NT2/D1 (cell line): Measurements from ENCODE around the gene UBE2Z.
"Not testable (repeated sequence)": the region's sequence is repeated elsewhere in the genome, so short reads cannot be mapped to it uniquely, and the experiment has no call there.

Experiments used
- DNase-seq: peaks from one replicate; pipeline ENCODE4 v3.0.0-alpha.2; 2011; ENCODE audit warnings: low read depth, low spot score
- H3K27me3 ChIP-seq: 2 replicates; pipeline ENCODE4 v1.6.0; 2011; ENCODE audit warnings: mild to moderate bottlenecking; ENCODE audit not compliant: insufficient read length, insufficient read depth
- H3K36me3 ChIP-seq: 2 replicates; pipeline ENCODE4 v1.6.1; 2011; ENCODE audit warnings: mild to moderate bottlenecking, low read length, mixed read lengths; ENCODE audit not compliant: insufficient read depth, insufficient read length
- H3K4me1 ChIP-seq: 2 replicates; pipeline ENCODE4 v1.5.1; 2011; ENCODE audit not compliant: insufficient read depth, insufficient read length
- H3K4me3 ChIP-seq: 2 replicates; pipeline ENCODE4 v1.5.1; 2011; ENCODE audit warnings: low read depth; ENCODE audit not compliant: insufficient read length
- H3K9ac ChIP-seq: 2 replicates; pipeline ENCODE4 v1.6.0; 2011; ENCODE audit warnings: low read depth; ENCODE audit not compliant: insufficient read length
- H3K9me3 ChIP-seq: 2 replicates; pipeline ENCODE4 v1.5.1; 2011; ENCODE audit warnings: mild to moderate bottlenecking, low read length; ENCODE audit not compliant: insufficient read depth
- SUZ12 ChIP-seq: IDR thresholded peaks from 2 replicates; pipeline ENCODE4 v1.6.1; 2011; ENCODE audit not compliant: insufficient read length, insufficient read depth; ENCODE audit errors: extremely low read depth
- YY1 ChIP-seq: IDR thresholded peaks from 2 replicates; pipeline ENCODE4 v1.6.1; 2011; ENCODE audit not compliant: insufficient read length, insufficient read depth
- ZNF274 ChIP-seq: IDR thresholded peaks from 2 replicates; pipeline ENCODE4 v1.6.1; 2011; ENCODE audit warnings: mild to moderate bottlenecking, low read depth, low read length

Gene UBE2Z

DNA sequence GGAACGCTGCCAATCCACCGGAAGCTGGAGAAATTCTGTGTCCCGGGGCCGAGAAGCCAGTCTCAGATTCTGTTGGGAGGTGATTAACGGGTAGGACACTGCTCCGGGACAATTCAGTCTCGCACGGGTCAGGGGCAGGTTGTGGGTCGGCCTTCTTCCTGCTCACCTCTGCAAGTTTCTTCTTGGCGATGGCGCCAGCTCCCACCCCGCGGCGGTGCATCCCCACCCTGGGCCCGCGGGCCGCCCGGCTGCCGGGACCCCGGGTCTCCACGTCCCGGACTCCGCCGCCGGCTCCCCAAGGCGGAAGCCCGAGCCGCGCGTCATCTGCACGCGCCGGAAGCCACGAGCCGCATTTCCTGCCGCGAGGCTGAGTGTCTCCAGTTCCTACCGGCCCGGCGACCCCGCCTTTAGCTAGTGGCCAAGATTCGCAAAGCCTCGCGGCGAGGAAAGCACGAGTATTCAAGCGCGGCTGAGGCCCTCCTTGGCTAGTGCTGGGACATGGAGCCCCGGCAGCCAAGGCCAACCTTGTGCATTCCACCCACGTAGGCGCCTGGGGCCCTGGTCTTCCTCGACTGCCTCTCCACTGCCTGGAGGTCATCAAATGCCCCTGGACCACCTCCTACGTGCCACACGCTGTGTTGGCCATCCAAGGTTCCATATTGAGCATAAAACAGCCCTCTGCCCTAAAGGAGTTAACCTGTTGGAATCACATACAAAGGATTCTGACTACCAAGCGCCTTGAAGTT, 36.5 kb downstream of the UBE2Z start, which contains the start of gene SNF8:
Gene SNF8 (minus strand): TSS at position 328 of the 746 bp plus-strand sequence. CDS start 108 bp downstream, at position 220.
- Histone ChIP-seq H3K9me3 (no peaks in the 10 kb centered on the region), H3K36me3 (peaks cover 37% of the 10 kb centered on the region), H3K9ac (peak within 1 kb of the TSS; percentile 95), H3K4me1 (no peaks in the 10 kb centered on the region), H3K4me3 (peak within 1 kb of the TSS; percentile 99), H3K27me3 (no peaks in the 10 kb centered on the region)
- peak; percentile 94 for DNase-seq
- no peak for TF ChIP-seq SUZ12
- TF ChIP-seq ZNF274 = no peak
- TF ChIP-seq YY1 = no peak

DNA sequence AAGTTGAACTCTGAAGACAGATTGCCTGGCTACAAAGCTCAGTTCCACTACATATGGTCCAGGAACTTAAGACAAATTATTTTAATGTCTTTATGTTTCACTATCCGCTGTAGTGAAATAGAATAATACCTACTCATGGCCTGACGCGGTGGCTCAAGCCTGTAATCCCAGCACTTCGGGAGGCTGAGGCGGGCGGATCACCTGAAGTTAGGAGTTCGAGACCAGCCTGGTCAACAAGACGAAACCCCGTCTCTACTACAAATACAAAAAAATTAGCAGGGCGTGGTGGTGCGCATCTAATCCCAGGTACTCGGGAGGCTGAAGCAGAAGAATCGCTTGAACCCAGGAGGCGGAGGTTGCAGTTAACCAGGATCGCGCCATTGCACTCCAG, 37.0 kb downstream of the UBE2Z start:
- DNase-seq, H3K4me1 ChIP-seq, H3K9me3 ChIP-seq, H3K27me3 ChIP-seq: not testable (repeated sequence)
- Histone ChIP-seq H3K36me3 (peaks cover 31% of the 10 kb centered on the region), H3K9ac (peak overlapping the region; percentile 95), H3K4me3 (peak overlapping the region; percentile 99)

DNA sequence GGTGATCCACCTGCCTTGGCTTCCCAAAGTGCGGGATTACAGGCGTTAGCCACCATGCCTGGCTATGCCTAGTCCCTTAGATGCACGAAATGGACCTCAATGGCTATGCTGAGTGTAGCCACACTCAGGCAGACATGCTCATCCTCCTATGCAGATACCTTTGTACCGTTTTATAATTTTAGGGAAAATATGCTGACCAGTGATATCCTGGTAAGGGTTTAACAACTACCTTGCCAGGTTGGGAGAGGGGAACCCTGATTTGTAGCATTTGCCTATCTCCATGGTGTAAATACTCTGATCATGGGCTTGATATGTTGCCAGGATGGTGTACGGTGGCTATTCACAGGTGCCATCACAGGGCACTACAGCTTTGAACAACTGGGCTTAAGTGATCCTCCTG, 43.4 kb downstream of the UBE2Z start:
- Histone ChIP-seq H3K9me3 (no peaks in the 10 kb centered on the region), H3K4me3 (no peak overlapping the region)
- TF ChIP-seq YY1 (no peak), ZNF274 (no peak), SUZ12 (no peak)

DNA sequence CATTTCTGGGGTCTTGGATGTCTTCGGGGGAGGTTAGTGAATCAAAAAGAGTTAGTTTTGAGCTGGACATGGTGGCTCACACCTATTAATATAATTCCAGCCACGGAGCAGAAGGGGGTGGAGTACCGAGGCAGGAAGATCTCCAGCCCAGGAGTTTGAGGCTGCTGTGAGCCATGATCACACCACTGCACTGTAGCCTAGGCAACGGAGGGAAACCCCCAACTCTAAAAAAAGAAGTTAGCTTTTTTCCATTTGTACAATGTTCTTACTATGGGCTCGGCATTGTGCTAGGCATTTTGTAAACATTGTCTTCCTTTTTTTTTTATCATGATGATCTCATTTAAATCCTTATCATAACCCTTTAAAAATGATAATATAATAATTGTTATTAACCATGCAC, 44.7 kb downstream of the UBE2Z start:
- TF ChIP-seq YY1 (no peak), ZNF274 (no peak), SUZ12 (no peak)
- peaks cover 31% of the 10 kb centered on the region for H3K36me3 ChIP-seq

More for the DNA sequence above, 43.4 kb downstream of the UBE2Z start:
- DNase-seq = no peak
- Histone ChIP-seq H3K9ac (no peak overlapping the region), H3K27me3 (no peaks in the 10 kb centered on the region), H3K4me1 (peaks cover 2% of the 10 kb centered on the region), H3K36me3 (peaks cover 25% of the 10 kb centered on the region)

DNA sequence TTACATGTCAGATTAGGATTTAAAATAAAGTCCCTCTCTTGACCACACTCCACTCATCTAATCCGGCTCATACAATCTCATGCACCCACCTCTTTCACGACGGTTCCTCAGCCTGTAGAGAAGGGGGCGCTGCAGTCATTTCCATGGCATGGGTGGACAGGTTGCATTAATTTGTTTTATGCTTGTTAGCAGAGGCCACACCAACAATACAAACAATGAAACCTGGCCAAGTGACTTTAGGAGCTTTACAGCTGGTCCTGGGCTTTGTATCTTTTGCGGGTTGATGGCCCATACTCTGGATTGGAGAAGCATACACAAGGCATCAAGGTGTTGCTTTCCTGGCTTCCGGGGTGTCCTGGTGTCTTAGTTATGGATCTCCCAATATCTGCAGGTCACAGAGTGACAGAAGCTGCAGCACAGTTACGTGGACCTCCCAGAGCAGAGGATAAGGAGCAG, 46.1 kb downstream of the UBE2Z start:
- peaks cover 2% of the 10 kb centered on the region for H3K4me1 ChIP-seq
- TF ChIP-seq YY1 (no peak), ZNF274 (no peak), SUZ12 (no peak)
- peaks cover 31% of the 10 kb centered on the region for H3K36me3 ChIP-seq
- no peak overlapping the region for H3K4me3 ChIP-seq
- H3K9ac ChIP-seq = peak overlapping the region; percentile 44
- peak; percentile 33 for DNase-seq
- no peaks in the 10 kb centered on the region for H3K9me3 ChIP-seq
- H3K27me3 ChIP-seq = no peaks in the 10 kb centered on the region

More for the DNA sequence above, 44.7 kb downstream of the UBE2Z start:
- no peaks in the 10 kb centered on the region for H3K9me3 ChIP-seq
- no peak overlapping the region for H3K4me3 ChIP-seq
- peaks cover 2% of the 10 kb centered on the region for H3K4me1 ChIP-seq
- H3K27me3 ChIP-seq = no peaks in the 10 kb centered on the region
- H3K9ac ChIP-seq = no peak overlapping the region
- no peak for DNase-seq

DNA sequence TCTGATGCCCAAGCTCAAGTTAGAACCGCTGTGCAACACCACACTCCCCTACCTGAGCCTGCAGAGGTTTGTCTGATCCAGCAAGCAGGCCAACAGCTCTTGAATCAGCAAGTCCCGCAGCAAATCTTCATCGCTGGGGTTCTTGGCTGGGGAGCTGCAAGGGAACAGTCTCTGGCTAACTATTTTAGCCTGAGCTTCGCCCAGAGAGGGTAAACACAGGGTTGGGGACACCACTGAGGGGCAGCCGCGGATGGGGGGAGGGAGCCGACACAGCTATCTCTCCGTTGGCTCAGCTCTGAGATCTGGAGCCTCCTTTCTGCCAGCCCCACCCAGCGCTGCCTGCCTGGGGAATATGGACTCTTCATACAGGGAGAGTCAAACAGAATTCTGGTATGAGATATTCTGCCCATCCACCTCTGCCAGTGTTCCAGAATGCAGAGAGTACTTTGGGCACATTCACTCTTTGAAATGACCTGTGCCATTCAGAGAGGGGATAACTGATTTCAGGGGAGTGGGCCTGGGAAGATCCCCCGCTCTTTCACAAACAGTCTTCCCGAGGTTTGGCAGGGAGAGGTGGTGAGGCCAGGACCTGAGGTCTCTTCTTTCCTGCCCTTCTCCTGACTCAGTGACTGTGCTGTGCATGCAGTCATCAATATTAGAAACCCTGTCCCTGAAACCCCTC, 52.8 kb downstream of the UBE2Z start:
- H3K9ac ChIP-seq = peak overlapping the region; percentile 64
- no peaks in the 10 kb centered on the region for H3K9me3 ChIP-seq
- peaks cover 8% of the 10 kb centered on the region for H3K36me3 ChIP-seq
- peak overlapping the region; percentile 5 for H3K4me3 ChIP-seq
- DNase-seq = no peak
- TF ChIP-seq YY1 (no peak), SUZ12 (no peak), ZNF274 (no peak)
- H3K27me3 ChIP-seq = no peaks in the 10 kb centered on the region
- H3K4me1 ChIP-seq = peaks cover 9% of the 10 kb centered on the region

DNA sequence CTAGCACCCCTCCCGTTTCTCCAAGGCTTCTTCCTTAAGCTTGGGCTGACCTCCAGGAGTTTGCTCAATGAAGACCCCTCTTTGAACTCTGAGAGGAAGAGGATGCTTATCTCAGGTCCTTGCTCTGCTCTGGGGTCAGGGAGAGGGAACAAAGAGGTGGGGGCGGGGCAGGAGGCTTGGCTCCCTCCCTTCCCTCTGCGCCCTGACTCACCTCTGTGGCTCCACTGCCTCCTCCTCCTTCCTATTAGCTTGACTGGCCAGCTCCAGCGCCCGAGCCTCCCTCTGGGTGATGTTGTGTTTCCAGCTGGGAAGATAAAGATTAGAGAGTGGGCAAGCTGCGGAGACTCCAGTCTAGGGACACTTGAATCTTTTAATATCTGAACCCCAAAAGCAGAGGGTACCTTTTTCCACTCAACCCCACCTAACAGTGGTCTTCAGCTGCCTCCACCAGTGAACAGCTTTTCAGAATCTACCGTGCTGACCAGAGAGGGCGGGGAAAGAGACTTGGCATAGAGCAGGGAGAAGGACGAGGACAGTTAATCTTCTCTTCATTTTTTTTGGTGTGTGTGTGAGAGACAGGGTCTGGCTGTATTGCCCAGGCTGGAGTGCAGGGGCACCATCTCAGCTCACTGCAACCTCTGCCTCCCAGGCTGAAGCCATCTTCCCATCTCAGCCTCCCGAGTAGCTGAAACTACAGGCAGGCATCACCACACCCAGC, 53.5 kb downstream of the UBE2Z start:
- no peak for TF ChIP-seq YY1
- no peak for TF ChIP-seq ZNF274
- TF ChIP-seq SUZ12 = no peak
- Histone ChIP-seq H3K27me3 (no peaks in the 10 kb centered on the region), H3K36me3 (peaks cover 5% of the 10 kb centered on the region), H3K9me3 (no peaks in the 10 kb centered on the region), H3K4me1 (peaks cover 9% of the 10 kb centered on the region), H3K4me3 (no peak overlapping the region), H3K9ac (peak overlapping the region; percentile 64)
- peak; percentile 35 for DNase-seq
